ENCODE results near the gene ABCC1. TPM values are rescaled to one million over a fixed set of nuclear protein-coding genes. Genes with fewer than 3 reads are reported as not detected.

ABCC1 gene
- total RNA-seq, 2 donors from 2014 or later = 33.4 to 87.7 TPM

- DNase-seq (ENCODE audit: low spot score) = no peak
- peak overlapping the region; percentile 15 to 18 for H3K27ac ChIP-seq
- no peaks in the 10 kb centered on the region for H3K4me1 ChIP-seq (replicated peaks)
- peaks cover 6 to 11% of the 10 kb centered on the region in 2 donors for H3K36me3 ChIP-seq
- TF ChIP-seq POLR2A (IDR thresholded peaks at IDR 0.05) (no peak), POLR2AphosphoS5 (IDR thresholded peaks at IDR 0.05) (no peak)
- TF ChIP-seq, protein P1, sequence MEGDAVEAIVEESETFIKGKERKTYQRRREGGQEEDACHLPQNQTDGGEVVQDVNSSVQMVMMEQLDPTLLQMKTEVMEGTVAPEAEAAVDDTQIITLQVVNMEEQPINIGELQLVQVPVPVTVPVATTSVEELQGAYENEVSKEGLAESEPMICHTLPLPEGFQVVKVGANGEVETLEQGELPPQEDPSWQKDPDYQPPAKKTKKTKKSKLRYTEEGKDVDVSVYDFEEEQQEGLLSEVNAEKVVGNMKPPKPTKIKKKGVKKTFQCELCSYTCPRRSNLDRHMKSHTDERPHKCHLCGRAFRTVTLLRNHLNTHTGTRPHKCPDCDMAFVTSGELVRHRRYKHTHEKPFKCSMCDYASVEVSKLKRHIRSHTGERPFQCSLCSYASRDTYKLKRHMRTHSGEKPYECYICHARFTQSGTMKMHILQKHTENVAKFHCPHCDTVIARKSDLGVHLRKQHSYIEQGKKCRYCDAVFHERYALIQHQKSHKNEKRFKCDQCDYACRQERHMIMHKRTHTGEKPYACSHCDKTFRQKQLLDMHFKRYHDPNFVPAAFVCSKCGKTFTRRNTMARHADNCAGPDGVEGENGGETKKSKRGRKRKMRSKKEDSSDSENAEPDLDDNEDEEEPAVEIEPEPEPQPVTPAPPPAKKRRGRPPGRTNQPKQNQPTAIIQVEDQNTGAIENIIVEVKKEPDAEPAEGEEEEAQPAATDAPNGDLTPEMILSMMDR (IDR thresholded peaks at IDR 0.05) = no peak
- intact Hi-C loops (cut with DNase I) = no loop called here
- H3K9me3 ChIP-seq = no peaks in the 10 kb centered on the region
- WGBS = 78% methylated on average over 6 of the region's 6 CpGs
- H3K27me3 ChIP-seq (replicated peaks; ENCODE audit: insufficient read depth) = no peaks in the 10 kb centered on the region
- no peak overlapping the region for H3K4me3 ChIP-seq
These were observed 159.3 kb downstream of the ABCC1 start for GRCh38 chr16:16108759-16109158.

DNA sequence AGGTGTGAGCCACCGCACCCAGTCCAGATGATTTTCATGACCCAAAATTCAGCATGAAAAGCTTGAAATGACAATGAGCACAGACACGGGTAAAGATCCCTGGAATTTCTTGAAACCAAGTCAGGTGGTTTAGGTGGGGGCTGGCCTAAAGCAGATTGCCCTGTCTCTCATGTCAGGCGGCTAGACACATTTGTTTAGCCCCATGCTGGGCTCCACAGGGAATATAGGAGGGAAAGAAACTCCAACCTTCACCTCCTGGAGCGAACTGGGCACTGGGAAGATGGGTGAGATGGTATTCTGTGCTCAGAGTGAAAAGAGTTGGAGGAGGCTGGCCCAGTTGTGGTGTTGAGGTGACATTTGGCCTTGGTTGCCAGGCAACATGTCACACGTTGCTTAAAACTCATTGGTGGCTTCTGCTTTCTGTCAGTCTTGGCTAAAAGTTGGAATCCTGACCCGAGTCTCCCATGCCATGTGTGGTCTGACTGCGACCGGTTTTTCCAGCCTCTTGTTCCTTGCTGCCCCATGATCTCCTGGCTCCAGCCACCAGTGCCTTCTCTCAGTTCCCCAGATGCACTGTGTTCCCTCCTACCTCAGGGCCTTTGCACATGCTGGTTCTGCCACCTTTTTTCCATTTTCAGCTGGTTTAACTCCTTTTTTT is 160.2 kb downstream of the ABCC1 start:
- Histone ChIP-seq H3K27ac (peak overlapping the region; percentile 15 to 18), H3K4me1 (replicated peaks) (no peaks in the 10 kb centered on the region), H3K4me3 (no peak overlapping the region), H3K9me3 (no peaks in the 10 kb centered on the region), H3K36me3 (peaks cover 3 to 11% of the 10 kb centered on the region in 2 donors), H3K27me3 (replicated peaks; ENCODE audit: insufficient read depth) (no peaks in the 10 kb centered on the region)
- TF ChIP-seq POLR2AphosphoS5 (IDR thresholded peaks at IDR 0.05) = no peak
- intact Hi-C loops (cut with DNase I) = no loop called here
- no peak for DNase-seq (ENCODE audit: low spot score)
- WGBS = 81% methylated on average over 8 of the region's 8 CpGs

- 95% methylated on average over 9 of the region's 9 CpGs for WGBS
- DNase-seq (ENCODE audit: low spot score) = no peak
These were observed 160.7 kb downstream of the ABCC1 start for GRCh38 chr16:16110111-16110490.

DNA sequence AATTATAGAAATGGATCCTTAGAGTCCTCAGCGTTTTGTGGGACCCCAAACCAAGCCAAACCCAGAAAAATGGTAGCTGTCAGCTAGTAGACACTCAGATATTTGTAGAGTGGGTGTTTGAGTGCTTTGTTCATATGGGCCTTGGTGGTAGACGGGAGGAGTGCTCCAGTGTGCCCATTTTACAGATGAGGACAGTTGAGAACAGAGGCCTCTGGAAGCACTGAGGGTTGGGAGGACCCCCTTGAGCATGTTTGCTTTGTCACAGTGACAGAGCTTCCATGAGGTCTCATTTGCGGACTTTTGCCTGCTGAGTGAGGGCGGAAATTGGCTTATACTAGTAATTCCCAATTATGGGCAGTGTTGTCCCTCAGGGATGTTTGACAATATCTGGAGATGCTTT is 162.2 kb downstream of the ABCC1 start:
- H3K4me3 ChIP-seq = no peak overlapping the region
- H3K9me3 ChIP-seq = no peaks in the 10 kb centered on the region
- no peaks in the 10 kb centered on the region for H3K4me1 ChIP-seq (replicated peaks)
- peaks cover 3 to 11% of the 10 kb centered on the region in 2 donors for H3K36me3 ChIP-seq
- WGBS = 98% methylated on average over 4 of the region's 4 CpGs
- intact Hi-C loops (cut with DNase I) = no loop called here
- no peaks in the 10 kb centered on the region for H3K27me3 ChIP-seq (replicated peaks; ENCODE audit: insufficient read depth)
- DNase-seq (ENCODE audit: low spot score) = no peak
- H3K27ac ChIP-seq = no peak overlapping the region
- TF ChIP-seq, protein P1 (IDR thresholded peaks at IDR 0.05) = no peak
- TF ChIP-seq POLR2AphosphoS5 (IDR thresholded peaks at IDR 0.05) (no peak), POLR2A (IDR thresholded peaks at IDR 0.05) (no peak)

More at GRCh38 chr16:16110111-16110490, 160.7 kb downstream of the ABCC1 start:
- H3K27me3 ChIP-seq (replicated peaks; ENCODE audit: insufficient read depth) = no peaks in the 10 kb centered on the region
- H3K9me3 ChIP-seq = no peaks in the 10 kb centered on the region
- no peaks in the 10 kb centered on the region for H3K4me1 ChIP-seq (replicated peaks)
- H3K4me3 ChIP-seq = no peak overlapping the region
- H3K27ac ChIP-seq = no peak overlapping the region
- intact Hi-C loops (cut with DNase I) = no loop called here
- peaks cover 3 to 11% of the 10 kb centered on the region in 2 donors for H3K36me3 ChIP-seq
- TF ChIP-seq POLR2A (IDR thresholded peaks at IDR 0.05) (no peak), POLR2AphosphoS5 (IDR thresholded peaks at IDR 0.05) (no peak)
- TF ChIP-seq, protein P1 (IDR thresholded peaks at IDR 0.05) = no peak

GRCh38 chr16:16112450-16113053 is 163.1 kb downstream of the ABCC1 start:
- Histone ChIP-seq H3K9me3 (no peaks in the 10 kb centered on the region), H3K4me3 (no peak overlapping the region), H3K27me3 (replicated peaks; ENCODE audit: insufficient read depth) (no peaks in the 10 kb centered on the region), H3K36me3 (peaks cover 3 to 11% of the 10 kb centered on the region in 2 donors), H3K4me1 (replicated peaks) (no peaks in the 10 kb centered on the region), H3K27ac (no peak overlapping the region)
- no peak for DNase-seq (ENCODE audit: low spot score)
- 77% methylated on average over 8 of the region's 8 CpGs for WGBS
- TF ChIP-seq POLR2AphosphoS5 (IDR thresholded peaks at IDR 0.05) (no peak), POLR2A (IDR thresholded peaks at IDR 0.05) (no peak)
- TF ChIP-seq, protein P1 (IDR thresholded peaks at IDR 0.05) = no peak
- intact Hi-C loops (cut with DNase I) = no loop called here
